Superior temporal gyrus (tissue), 1 donor: Measurements from ENCODE around the gene SLC39A13.

ENCODE experiments used
- DNase-seq: peaks from one replicate; pipeline ENCODE4 v3.0.0-alpha.2; 2016; ENCODE audit errors: extremely low spot score

SLC39A13 gene

DNA sequence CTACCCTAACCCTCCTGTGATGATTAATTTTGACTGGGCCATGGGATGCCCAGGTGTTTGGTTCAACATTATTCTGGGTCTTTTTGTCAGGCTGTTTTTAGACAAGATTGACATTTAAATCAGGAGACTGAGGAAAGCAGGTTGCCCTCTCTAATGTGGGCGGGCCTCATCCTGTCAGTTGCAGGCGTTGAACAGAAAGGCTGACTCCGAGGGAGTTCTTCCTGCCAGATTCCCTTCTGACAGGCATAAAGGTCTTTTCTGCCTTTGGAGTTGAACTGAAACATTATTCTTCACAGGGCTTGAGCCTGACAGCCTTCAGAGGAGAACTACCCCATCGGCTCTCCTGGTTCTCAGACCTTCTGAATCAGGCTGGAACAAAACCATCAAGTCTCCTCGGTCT lies 22.1 kb downstream of the SLC39A13 start:
- no peak for DNase-seq

DNA sequence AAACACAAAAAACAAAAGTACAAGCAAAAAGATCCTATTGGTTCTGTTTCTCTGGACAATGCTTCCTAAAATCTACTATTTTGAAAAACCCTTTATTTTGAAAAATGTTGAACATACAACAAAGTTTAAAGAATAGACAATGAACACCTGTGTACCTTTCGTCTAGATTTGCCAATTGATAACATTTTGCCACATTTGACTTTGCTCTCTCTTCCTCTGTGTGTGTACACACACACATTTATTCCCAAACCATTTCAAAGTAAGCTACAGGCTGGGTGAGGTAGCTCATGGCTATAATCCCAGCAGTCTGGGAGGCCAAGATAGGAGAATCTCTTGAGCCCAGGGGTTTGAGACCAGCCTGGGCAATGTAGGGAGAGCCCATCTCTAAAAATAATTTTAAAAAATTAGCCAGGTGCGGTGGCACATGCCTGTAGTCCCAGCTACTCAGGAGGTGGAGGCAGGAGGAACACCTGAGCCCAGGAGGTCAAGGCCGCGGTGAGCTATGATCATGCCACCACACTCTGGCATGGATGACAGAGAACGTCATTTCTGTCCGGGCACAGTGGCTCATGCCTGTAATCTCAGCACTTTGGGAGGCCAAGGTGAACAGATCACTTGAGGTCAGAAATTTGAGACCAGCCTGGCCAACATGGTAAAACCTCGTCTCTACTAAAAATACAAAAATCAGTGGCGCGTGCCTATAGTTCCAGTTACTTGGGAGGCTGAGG lies 23.1 kb downstream of the SLC39A13 start:
- DNase-seq: no peak

DNA sequence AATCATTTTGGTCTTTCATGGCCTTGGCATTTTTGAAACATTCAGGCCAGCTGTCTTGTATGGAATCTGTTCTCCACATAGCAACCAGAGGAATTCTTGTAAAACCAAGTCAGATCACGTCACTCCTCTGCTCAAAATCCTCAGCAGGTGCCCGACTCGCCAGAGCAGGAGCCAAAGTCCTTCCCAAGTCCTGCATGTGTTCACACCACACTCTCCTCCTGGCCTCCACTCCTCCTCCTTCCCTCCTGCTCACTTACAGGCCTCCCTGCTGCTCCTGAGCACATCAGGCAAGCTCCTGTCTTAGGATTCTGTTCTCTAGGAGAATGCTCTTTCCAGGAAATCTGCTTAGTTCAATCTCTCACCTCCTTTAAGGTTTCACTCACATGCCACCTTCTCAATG lies 24.8 kb downstream of the SLC39A13 start:
- no peak for DNase-seq

DNA sequence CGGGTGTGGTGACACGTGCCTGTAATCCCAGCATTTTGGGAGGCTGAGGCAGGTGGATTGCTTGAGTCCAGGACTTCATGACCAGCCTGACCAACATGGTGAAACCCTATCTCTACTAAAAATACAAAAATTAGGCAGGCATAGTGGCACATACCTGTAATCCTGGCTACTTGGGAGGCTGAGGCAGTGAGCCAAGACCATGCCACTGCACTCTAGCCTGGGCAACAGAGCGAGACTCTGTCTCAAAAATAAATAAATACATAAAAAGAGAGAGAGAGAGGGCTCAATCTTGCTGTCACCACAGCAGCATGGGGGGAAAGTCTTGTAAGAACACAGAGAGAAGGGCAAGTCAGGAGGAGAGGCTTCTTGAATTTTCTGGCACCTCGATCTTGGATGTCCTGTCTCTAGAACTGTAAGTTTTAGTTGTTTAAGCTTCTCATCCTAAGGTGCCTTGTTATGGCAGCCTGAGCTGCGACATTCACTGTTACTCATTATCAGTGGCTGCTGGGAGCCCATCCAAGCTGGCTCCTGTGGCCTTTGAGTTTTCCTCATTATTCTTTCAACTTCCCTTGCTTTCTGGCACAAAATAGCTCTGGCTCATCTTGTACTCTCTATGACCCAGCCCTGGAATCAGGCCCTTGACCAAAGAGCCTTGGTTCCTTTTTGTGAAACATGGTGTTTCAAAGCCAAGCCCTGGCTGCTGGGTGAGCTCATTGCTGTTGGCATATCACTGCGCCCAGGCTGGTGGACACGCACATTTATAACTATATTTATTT lies 25.8 kb downstream of the SLC39A13 start:
- no peak for DNase-seq

DNA sequence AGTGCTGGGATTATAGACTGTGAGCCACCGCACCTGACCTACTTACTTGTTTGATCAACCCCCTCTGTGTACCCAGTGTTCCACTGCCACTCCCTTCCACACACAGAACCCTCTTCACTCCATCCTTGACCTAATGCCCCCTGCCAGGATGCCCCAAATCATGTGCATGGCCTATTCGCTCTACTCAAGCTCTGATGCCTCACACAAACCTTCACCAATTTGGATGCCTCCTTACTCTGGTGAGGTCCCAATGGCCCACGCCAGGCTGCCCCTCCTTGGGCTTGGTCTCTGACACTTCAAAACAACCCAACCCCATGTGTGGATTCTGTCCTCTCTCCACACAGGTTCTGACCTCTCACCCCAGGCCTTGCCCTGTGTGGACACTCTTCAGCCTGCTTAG lies 27.3 kb downstream of the SLC39A13 start:
- no peak for DNase-seq

DNA sequence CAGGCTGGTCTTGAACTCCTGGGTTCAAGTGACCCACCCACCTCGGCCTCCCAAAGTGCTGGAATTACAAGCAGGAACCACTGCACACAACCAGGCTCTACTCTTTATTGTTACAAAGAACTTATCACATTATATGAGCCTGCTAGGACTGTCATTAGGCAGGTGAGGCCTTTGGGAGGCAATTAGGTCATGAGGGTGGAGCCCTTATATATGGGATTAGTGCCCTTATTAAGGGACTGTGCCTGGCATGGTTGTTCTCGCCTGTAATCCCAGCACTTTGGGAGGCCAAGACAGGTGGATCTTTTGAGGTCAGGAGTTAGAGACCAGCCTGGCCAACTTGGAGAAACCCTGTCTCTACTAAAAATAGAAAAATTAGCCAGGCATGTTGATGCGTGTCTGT lies 28.3 kb downstream of the SLC39A13 start:
- no peak for DNase-seq

DNA sequence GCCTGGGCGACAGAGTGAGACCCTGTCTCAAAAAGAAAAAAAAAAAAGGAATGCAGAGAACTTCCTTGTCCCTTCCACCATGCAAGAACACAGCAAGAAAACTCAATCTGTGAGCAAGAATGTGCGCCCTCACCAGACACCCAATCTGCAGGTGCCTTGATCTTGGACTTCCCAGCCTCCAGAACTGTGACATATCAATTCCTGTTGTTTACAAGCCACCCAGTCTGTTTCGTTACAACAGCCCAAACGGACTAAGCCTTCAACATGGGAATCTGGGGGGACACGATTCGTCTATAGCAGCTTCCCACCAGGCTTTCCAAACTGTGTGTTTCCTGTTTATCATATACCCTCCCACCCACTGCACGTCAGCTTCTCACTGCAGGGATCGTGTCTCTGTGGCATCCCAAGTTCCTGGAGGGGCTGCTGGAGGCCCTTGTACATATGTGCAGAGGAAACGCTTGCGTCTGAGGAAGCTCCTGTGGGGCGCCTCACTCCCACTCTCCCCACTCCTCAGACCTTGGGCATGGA lies 28.9 kb downstream of the SLC39A13 start:
- DNase-seq: no peak

DNA sequence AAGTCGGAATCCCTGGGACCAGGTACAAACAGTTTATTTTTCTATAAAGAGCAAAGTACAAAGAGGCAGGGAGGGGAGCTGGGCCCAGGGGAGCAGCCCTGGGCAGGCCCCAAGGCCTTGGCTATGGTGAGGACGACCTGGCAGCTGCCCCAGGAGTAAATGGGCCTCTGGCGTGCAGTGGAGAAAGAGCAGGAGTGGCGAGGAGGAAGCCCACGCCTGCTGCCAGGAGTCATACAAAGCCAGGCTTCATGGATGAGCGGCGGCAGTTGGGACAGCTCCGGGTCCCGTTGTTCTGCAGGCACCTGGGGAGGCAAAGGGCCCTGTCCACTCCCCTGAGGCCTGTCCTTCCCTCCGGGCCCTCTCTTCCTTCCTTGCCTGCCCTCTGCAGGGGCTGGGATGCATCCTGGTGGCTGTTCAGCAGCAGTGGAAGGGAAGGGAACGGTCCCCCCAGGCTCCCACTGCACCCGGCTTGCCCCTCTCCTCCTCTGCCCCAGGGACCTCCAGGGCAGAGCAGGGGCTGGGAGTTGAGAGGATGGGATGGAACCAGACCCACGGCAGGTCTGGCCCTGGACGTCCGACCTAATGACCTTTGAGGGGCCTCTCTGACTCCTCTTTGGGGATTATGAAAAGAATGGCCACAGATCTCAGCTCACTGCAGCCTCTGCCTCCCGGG lies 29.5 kb downstream of the SLC39A13 start:
- DNase-seq: no peak

DNA sequence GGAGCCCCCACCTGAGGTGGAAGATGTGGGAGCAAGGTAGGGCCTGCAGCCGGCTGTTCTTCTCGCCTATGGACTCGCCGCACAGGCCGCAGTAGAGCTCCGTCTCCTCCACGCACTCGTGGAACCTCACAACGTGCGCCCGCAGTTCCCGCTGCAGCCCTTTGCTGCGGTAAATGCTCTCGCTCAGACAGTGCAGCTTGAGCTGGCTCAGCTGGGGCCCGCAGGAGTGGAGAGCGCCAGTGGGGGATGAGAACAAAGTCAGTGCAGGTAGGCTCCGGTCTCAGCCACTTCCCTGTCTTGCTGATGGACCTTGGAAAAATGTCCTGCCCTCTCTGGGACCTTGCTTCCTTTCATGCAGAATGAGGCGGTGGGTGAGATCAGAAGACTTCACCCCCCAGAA lies 30.3 kb downstream of the SLC39A13 start:
- no peak for DNase-seq

DNA sequence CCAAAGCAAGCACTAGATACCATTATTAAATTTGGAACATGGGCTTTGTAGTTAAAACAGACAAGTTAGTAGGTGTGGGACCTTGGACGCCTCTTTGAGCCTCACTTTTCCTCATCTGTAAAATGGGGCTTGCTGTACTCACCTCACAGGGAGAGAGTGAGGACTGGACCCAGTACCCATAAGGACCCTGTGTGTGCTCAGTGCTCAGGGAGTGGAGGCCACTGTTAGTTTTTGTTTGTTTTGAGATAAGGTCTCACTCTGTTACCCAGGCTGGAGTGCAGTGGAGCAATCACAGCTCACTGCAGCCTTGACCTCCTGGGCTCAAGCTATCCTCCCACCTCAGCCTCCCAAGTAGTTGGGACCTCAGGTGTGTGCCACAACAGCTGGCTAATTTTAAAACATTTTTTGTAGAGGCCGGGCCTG lies 31.7 kb downstream of the SLC39A13 start:
- no peak for DNase-seq

DNA sequence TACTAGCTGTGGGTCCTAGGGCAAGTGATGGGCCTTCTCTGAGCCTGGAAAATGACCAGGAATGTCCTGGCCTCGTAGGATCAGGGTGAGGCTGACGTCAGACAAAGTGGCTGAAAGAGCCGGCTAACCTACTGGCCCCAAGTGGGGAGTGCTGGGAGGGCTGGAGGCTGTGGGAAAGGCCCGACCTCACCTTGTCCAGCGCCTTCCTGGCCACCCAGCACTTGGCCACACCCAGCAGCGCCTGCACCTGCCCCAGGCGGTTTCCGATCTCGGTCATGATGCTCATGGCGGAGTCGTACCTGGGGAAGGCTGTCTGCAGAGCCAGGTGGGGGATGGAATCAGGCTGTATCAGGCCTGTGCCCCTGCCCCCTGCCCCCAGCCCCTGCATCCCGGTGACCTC lies 33.0 kb downstream of the SLC39A13 start:
- no peak for DNase-seq

DNA sequence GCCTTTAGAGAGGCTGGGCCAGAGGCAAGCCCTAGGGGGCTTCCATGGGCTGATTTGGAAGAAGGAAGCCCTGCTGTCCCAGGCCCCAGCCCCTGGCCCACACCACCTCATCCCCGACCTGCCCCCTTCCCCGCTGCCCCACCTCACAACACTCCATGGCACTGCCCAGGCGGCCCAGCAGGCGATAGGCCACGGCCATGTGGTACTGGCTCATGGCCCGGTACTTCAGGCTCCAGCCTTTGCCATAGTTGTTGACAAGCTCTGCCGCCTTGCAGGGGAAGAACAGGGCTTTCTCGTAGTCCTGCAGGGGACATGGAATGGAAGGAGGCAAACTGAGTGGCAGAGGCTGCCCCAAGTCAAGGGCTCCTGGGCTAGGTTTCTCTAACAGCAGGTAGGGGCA lies 34.1 kb downstream of the SLC39A13 start:
- DNase-seq: peak; percentile 38

DNA sequence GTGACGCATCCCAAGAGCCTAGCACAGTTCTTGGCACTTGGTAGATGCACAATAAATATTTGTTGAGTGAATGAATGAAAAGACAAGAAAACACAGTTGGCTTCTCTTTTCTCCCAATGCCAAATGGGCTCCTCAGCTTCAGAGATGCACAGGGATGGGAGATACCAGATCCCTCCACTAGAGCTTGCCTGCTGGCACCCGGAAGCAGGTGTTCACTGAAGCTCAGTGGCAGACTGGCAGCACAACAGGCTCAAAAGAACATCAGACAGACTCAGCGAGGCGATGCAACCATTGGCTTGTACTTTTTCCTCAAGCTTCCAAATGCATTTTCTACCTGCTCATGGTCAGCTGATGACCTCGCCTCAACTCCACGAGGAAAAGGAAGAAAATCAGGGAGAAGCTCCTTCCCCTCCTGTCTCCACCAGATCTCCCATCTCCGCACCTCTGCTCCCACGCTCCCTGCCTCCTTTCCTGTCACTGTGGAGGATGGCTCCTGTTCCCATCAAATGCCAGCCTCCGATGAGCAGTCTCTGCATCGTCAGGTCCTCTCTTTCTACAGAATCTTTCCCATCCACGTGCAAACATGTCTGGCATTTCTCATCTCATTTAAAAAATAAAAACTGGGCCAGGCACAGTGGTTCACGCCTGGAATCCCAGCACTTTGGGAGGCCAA lies 34.8 kb downstream of the SLC39A13 start:
- DNase-seq: peak; percentile 30

DNA sequence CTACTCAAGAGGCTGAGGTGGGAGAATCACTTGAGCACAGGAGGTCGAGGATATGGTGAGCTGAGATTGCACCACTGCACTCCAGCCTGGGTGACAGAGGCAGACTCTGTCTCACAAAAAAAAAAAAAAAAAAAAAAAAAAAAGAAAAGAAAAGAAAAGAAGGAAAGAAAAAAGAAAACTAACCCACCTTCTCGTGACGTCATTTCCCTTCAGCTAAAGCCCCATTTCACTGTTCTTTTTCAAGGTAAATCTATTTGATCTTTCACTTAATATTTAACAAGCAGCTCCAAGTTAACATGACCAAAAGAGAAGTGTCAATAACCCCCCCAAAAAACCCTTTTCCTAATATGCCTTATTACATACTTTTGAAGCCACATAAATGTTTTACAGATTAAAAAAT lies 35.4 kb downstream of the SLC39A13 start:
- no peak for DNase-seq

DNA sequence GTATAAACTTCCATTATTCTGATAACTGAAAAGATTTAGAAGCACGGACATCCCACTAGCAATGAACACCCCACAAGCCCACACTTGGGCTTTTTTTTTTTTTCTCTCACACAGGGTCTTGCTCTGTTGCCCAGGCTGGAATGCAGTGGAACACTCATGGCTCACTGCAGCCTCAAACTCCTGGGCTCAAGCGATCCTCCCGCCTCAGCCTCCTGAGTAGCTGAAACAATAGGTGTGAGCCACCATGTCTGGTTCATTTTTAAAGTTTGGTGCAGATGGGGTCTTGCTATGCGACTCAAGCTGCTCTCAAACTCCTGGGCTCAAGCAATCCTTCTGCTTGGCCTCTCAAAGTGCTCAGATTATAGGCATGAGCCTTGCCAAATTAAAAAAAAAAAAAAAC lies 37.5 kb downstream of the SLC39A13 start:
- DNase-seq: no peak

DNA sequence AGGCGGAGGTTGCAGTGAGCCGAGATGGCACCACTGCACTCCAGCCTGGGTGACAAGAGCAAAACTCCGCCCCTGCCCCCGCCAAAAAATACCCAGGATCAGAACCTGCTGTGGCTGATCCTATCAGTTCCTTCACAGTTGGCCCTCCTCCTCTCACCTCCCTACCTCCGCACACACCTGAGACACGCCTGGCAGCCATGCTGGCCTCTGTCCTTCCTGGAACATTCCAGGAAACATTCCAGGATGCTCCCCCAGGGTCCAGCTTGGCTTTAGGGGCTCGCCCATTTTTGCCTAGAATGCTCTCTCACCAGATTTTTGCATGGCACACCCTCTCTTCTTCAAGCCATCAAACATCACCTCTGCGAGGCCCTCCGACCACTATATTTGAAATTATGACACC lies 38.4 kb downstream of the SLC39A13 start:
- DNase-seq: no peak

DNA sequence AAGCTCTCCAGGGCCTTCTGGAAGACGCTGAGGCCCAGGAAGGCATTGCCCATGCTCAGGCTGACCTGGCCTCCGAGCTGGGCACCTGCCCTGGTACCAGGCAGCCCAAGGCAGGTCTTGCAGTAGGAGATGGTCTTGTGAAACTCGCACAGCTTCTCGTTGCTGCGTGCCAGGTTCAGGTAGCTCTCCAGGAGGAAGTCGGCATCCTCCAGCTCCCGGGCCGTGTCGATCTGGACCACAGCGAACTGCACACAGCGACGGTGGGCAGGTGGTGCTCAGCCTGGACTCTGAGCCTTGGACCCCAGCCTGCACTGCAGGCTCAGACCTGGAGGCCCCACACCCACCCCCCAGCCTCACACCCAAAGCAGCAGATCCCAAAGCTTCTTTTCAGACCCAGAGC lies 39.5 kb downstream of the SLC39A13 start:
- no peak for DNase-seq

DNA sequence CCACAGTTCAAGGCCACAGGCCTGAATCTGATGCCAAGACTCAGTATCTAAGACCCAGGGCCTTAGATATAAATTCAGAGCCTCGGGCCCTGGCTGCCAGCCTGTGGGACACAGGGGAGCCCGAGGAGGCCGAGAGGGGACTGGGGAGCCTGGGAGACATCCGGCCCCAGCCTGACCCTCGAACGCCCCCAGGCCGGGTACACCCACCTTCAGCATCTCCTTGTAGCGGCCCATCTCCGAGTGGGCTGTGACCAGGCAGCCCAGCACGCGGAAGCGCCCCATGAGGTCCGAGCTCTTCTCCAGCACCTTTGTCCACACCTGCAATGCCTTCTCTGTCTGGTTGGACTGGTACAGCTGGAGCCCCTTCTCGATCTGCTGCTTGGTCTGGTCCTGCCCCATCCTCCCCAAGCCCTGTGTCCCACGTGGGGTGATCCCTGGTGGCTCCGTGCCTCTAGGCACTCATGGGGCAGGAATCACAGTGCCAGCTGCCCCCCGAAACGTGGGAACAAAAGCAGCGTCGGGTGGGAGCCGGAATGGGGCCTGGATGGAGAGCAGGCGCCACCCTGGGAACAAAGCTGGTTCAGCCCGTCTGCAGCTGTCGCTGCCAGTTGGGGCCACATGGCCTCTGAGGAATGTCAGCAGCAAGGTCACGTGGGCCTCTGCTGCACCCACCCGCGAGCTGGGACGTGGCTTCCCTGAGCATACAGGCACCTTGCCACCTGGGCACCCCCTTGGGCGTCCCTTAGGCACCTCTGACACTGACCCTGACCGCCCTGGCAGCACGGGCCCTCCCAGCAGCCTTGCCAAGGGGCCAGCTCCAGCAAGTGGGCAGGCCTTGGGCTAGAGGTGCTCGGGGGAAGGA lies 40.4 kb downstream of the SLC39A13 start, which contains the start of gene RAPSN:
TSS of gene RAPSN (minus strand) at position 571 of the 862 bp plus-strand sequence. CDS start at position 399, 172 bp downstream.
- no peak for DNase-seq

DNA sequence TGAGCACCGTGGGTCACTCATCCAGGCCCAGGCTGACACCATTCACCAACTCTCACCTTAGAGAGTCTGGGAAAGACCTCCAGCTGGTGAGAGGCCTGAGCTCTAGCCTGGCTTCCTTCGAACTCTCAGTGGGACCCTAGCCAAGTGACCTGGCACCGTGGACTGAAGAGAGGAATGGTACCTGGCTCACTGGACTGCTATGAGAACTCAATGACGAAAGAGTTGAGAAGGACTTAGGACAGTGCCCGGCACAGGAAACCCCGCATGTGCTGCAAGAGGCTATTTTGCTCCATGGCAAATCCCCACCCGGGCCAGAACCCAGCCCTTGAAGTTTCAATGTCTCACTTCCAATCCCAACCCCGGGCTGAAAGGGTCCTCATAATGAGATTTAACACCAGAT lies 41.2 kb downstream of the SLC39A13 start:
- DNase-seq: no peak

DNA sequence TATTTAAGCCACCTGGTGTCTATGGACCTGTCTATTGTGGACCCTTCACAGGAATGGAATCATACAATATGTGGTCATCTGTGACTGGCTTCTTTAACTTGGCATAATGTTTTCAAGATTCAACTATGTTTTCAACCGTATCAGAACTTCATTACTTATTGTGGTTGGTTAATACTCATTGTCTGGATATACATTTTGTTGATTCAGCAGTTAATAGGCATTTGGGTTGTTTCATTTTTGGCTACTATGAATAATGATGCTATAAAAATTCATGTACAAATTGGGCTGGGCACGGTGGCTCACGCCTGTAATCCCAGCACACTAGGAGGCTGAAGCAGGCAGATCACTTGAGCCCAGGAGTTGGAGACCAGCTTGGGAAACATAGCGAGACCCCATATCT lies 43.0 kb downstream of the SLC39A13 start:
- no peak for DNase-seq

DNA sequence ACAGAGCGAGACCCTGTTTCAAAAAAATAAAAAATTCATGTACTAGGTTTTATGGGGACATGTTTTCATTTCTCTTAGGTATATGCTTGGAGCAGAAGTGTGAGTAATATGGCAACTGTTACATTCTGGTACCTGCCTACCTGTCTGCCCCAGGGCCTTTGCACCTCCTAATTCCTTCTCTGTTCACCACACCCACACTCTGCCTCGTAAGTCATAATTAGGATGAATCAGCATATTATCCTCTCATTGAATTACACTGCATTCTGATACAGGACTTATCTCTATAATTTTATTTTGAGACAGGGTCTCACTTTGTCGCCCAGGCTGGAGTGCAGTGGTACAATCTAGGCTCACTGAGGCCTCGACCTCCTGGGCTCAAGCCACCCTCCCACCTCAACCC lies 43.6 kb downstream of the SLC39A13 start:
- DNase-seq: no peak
